Heart right ventricle (tissue), 12 donors: ENCODE results near the gene SH3BGRL. TPM values are rescaled to one million over a fixed set of nuclear protein-coding genes. Genes with fewer than 3 reads are reported as not detected.

Experiments
- polyA plus RNA-seq, 2 donors: library from polyadenylated mRNA; stranded (reverse); fragments of 200-250 nt; gene quantifications; one replicate each; pipeline ENCODE4 v1.2.3, GENCODE V29; 2013
- total RNA-seq, 10 donors: library from RNA; stranded (reverse); fragmentation: NEBNext Ultra II Directional in 3 of 10; extraction: Animal tissue kit (Norgen Biotek cat#: 25700) in 3 of 10; gene quantifications; one replicate each; pipeline versions ENCODE4 v1.2.1 to v1.2.4, GENCODE V29; 2021 to 2023
- donor health status: ischemic (EF 13 %, LVEDD 7.1; RV severe dilation, severe dysfunction).
- donor health status: healthy with polysubstance abuse.
- donor health status: DM: no; HTN: yes; CAD: no.
- donor health status: DM: no; HTN: no; CAD: no.
- donor health status: ischemic (EF 25% LVEDD 6.9; RV normal size, moderate dysfunction).
- donor health status: ischemic (EF 25% LVEDD 5.7; RV mildly dilated, moderate dysfunction).
- donor health status: healthy.
- donor health status: nonischemic (EF 11% LVEDD 7.7; RV severe dilation, severe dysfunction).
- donor health status: DM: yes; HTN: yes; CAD: no.
- donor health status: PGD.
- donor health status: ischemic (EF 29% LVEDD 5.4; RV normal size, mild dysfunction).
- donor health status: nonischemic (EF 23%, LVEDD 6.1; RV moderate dilation, normal function).

Gene SH3BGRL
- total and polyA plus RNA-seq, 12 donors: 13.2 to 54.1 (median 23.6) TPM

Other genes with a start within 250 kb of the SH3BGRL start
- gene HMGN5, start 189 bp upstream of the SH3BGRL start, total RNA-seq: 1 to 10 TPM in 9 of 10 donors, under 1 TPM in 1; 0.51 to 3.5 (median 1.9) TPM
- 1 to 10 TPM; 3.4 to 9.9 TPM for gene HMGN5, start 189 bp upstream of the SH3BGRL start, polyA plus RNA-seq